ENCODE results near the gene UCHL5.

Gene UCHL5

GRCh38 chr1:193054169-193054675 lies 4.9 kb downstream of the UCHL5 start:
- TF ChIP-seq GATA3 (IDR thresholded peaks at IDR 0.05; ENCODE audit: low read depth, low read length) = no peak
- TF ChIP-seq GATA2 (IDR thresholded peaks at IDR 0.05; ENCODE audit: low read depth, low read length) = no peak

GRCh38 chr1:193042766-193043691 lies 16.1 kb downstream of the UCHL5 start:
- no peak for TF ChIP-seq GATA2 (IDR thresholded peaks at IDR 0.05; ENCODE audit: low read depth, low read length)
- TF ChIP-seq GATA3 (IDR thresholded peaks at IDR 0.05; ENCODE audit: low read depth, low read length) = no peak

- no peak for TF ChIP-seq GATA2 (IDR thresholded peaks at IDR 0.05; ENCODE audit: low read depth, low read length)
- no peak for TF ChIP-seq GATA3 (IDR thresholded peaks at IDR 0.05; ENCODE audit: low read depth, low read length)
Observed at GRCh38 chr1:193040011-193040410, 19.1 kb downstream of the UCHL5 start.

- TF ChIP-seq GATA3 (IDR thresholded peaks at IDR 0.05; ENCODE audit: low read depth, low read length) = no peak
- no peak for TF ChIP-seq GATA2 (IDR thresholded peaks at IDR 0.05; ENCODE audit: low read depth, low read length)
Observed at GRCh38 chr1:193036337-193037047, 22.7 kb downstream of the UCHL5 start.

- TF ChIP-seq GATA3 (IDR thresholded peaks at IDR 0.05; ENCODE audit: low read depth, low read length) (no peak), GATA2 (IDR thresholded peaks at IDR 0.05; ENCODE audit: low read depth, low read length) (no peak)
Observed at GRCh38 chr1:193033610-193034009, 25.6 kb downstream of the UCHL5 start.

- no peak for TF ChIP-seq GATA2 (IDR thresholded peaks at IDR 0.05; ENCODE audit: low read depth, low read length)
- TF ChIP-seq GATA3 (IDR thresholded peaks at IDR 0.05; ENCODE audit: low read depth, low read length) = no peak
Observed at GRCh38 chr1:193031431-193031830, 27.7 kb downstream of the UCHL5 start.

- TF ChIP-seq GATA2 (IDR thresholded peaks at IDR 0.05; ENCODE audit: low read depth, low read length) (no peak), GATA3 (IDR thresholded peaks at IDR 0.05; ENCODE audit: low read depth, low read length) (no peak)
Observed at GRCh38 chr1:193030280-193030679, 28.9 kb downstream of the UCHL5 start.

GRCh38 chr1:193025218-193025617 lies 33.9 kb downstream of the UCHL5 start:
- TF ChIP-seq GATA2 (IDR thresholded peaks at IDR 0.05; ENCODE audit: low read depth, low read length) = no peak
- no peak for TF ChIP-seq GATA3 (IDR thresholded peaks at IDR 0.05; ENCODE audit: low read depth, low read length)

GRCh38 chr1:193019442-193020026 lies 39.6 kb downstream of the UCHL5 start:
- TF ChIP-seq GATA2 (IDR thresholded peaks at IDR 0.05; ENCODE audit: low read depth, low read length) (no peak), GATA3 (IDR thresholded peaks at IDR 0.05; ENCODE audit: low read depth, low read length) (no peak)

GRCh38 chr1:193016788-193017187 lies 42.4 kb downstream of the UCHL5 start:
- TF ChIP-seq GATA2 (IDR thresholded peaks at IDR 0.05; ENCODE audit: low read depth, low read length) = no peak
- no peak for TF ChIP-seq GATA3 (IDR thresholded peaks at IDR 0.05; ENCODE audit: low read depth, low read length)

- no peak for TF ChIP-seq GATA2 (IDR thresholded peaks at IDR 0.05; ENCODE audit: low read depth, low read length)
- TF ChIP-seq GATA3 (IDR thresholded peaks at IDR 0.05; ENCODE audit: low read depth, low read length) = no peak
Observed at GRCh38 chr1:193014400-193014799, 44.8 kb downstream of the UCHL5 start.

- TF ChIP-seq GATA2 (IDR thresholded peaks at IDR 0.05; ENCODE audit: low read depth, low read length) (no peak), GATA3 (IDR thresholded peaks at IDR 0.05; ENCODE audit: low read depth, low read length) (no peak)
Observed at GRCh38 chr1:193013707-193014106, 45.5 kb downstream of the UCHL5 start.

GRCh38 chr1:193013005-193013404 lies 46.2 kb downstream of the UCHL5 start:
- TF ChIP-seq GATA3 (IDR thresholded peaks at IDR 0.05; ENCODE audit: low read depth, low read length) (no peak), GATA2 (IDR thresholded peaks at IDR 0.05; ENCODE audit: low read depth, low read length) (no peak)

GRCh38 chr1:193011406-193011805 lies 47.8 kb downstream of the UCHL5 start:
- TF ChIP-seq GATA2 (IDR thresholded peaks at IDR 0.05; ENCODE audit: low read depth, low read length) (no peak), GATA3 (IDR thresholded peaks at IDR 0.05; ENCODE audit: low read depth, low read length) (no peak)

Data from SH-SY5Y (cell line).